ENCODE results near the gene PRSS53. TPM values are rescaled to one million over a fixed set of nuclear protein-coding genes. Genes with fewer than 3 reads are reported as not detected.

PRSS53 gene
- total RNA-seq, 2 experiments from 2014 or later, result 5.3 to 6.8 TPM

GRCh38 chr16:31081428-31082351, 7.1 kb downstream of the PRSS53 start:
- Mint-ChIP-seq H3K4me1 (ENCODE audit: low read depth) (peaks cover 33% of the 10 kb centered on the region), H3K27me3 (ENCODE audit: low read depth) (no peaks in the 10 kb centered on the region), H3K36me3 (ENCODE audit: low read depth) (peaks cover 47% of the 10 kb centered on the region), H3K9me3 (ENCODE audit: insufficient read depth) (no peaks in the 10 kb centered on the region), H3K4me3 (no peak overlapping the region), H3K27ac (peak overlapping the region; percentile 32)
- POLR2A ChIA-PET, result no interaction called here
- CTCF ChIA-PET, result no interaction called here
- ATAC-seq, result no peak
- DNase-seq, result no peak

- no peaks in the 10 kb centered on the region for H3K27me3 Mint-ChIP-seq (ENCODE audit: low read depth)
Observed at GRCh38 chr16:31080756-31081419, 7.9 kb downstream of the PRSS53 start.

GRCh38 chr16:31080035-31080629, 8.6 kb downstream of the PRSS53 start:
- H3K27me3 Mint-ChIP-seq (ENCODE audit: low read depth), result no peaks in the 10 kb centered on the region
- peaks cover 49% of the 10 kb centered on the region for H3K36me3 Mint-ChIP-seq (ENCODE audit: low read depth)
- ChIA-PET POLR2A (no interaction called here), CTCF (interaction anchor here (0.9 kb wide), 1 partner anchor 62 kb away, joined by 4 read pairs; no protein-coding TSS in a partner anchor)
- DNase-seq (no peak), ATAC-seq (no peak)
- peaks cover 43% of the 10 kb centered on the region for H3K4me1 Mint-ChIP-seq (ENCODE audit: low read depth)
- H3K4me3 Mint-ChIP-seq, result no peak overlapping the region
- H3K27ac Mint-ChIP-seq, result no peak overlapping the region
- no peaks in the 10 kb centered on the region for H3K9me3 Mint-ChIP-seq (ENCODE audit: insufficient read depth)

More at GRCh38 chr16:31080756-31081419, 7.9 kb downstream of the PRSS53 start:
- no peak for ATAC-seq
- Mint-ChIP-seq H3K4me1 (ENCODE audit: low read depth) (peaks cover 36% of the 10 kb centered on the region), H3K4me3 (no peak overlapping the region), H3K9me3 (ENCODE audit: insufficient read depth) (no peaks in the 10 kb centered on the region), H3K27ac (no peak overlapping the region), H3K36me3 (ENCODE audit: low read depth) (peaks cover 51% of the 10 kb centered on the region)
- CTCF ChIA-PET, result no interaction called here
- DNase-seq, result no peak
- POLR2A ChIA-PET, result no interaction called here

- Mint-ChIP-seq H3K27me3 (ENCODE audit: low read depth) (no peaks in the 10 kb centered on the region), H3K4me1 (ENCODE audit: low read depth) (peaks cover 50% of the 10 kb centered on the region), H3K27ac (peak overlapping the region; percentile 49), H3K36me3 (ENCODE audit: low read depth) (peaks cover 55% of the 10 kb centered on the region), H3K4me3 (no peak overlapping the region), H3K9me3 (ENCODE audit: insufficient read depth) (no peaks in the 10 kb centered on the region)
- DNase-seq (no peak), ATAC-seq (no peak)
- ChIA-PET CTCF (interaction anchor here (0.9 kb wide), 1 partner anchor 63 kb away, joined by 4 read pairs; no protein-coding TSS in a partner anchor), POLR2A (no interaction called here)
Observed at GRCh38 chr16:31079342-31079944, 9.3 kb downstream of the PRSS53 start.

GRCh38 chr16:31078597-31079341, 10.0 kb downstream of the PRSS53 start:
- H3K27me3 Mint-ChIP-seq (ENCODE audit: low read depth), result no peaks in the 10 kb centered on the region
- H3K4me3 Mint-ChIP-seq, result no peak overlapping the region
- H3K27ac Mint-ChIP-seq, result no peak overlapping the region
- POLR2A ChIA-PET, result no interaction called here
- DNase-seq, result no peak
- peaks cover 55% of the 10 kb centered on the region for H3K36me3 Mint-ChIP-seq (ENCODE audit: low read depth)
- ATAC-seq, result no peak
- H3K4me1 Mint-ChIP-seq (ENCODE audit: low read depth), result peaks cover 50% of the 10 kb centered on the region
- CTCF ChIA-PET, result interaction anchor here (0.9 kb wide), 1 partner anchor 63 kb away, joined by 4 read pairs; no protein-coding TSS in a partner anchor
- no peaks in the 10 kb centered on the region for H3K9me3 Mint-ChIP-seq (ENCODE audit: insufficient read depth)

- CTCF ChIA-PET, result no interaction called here
- Mint-ChIP-seq H3K27ac (no peak overlapping the region), H3K36me3 (ENCODE audit: low read depth) (peaks cover 54% of the 10 kb centered on the region), H3K27me3 (ENCODE audit: low read depth) (no peaks in the 10 kb centered on the region), H3K4me1 (ENCODE audit: low read depth) (peaks cover 50% of the 10 kb centered on the region), H3K4me3 (no peak overlapping the region), H3K9me3 (ENCODE audit: insufficient read depth) (no peaks in the 10 kb centered on the region)
- DNase-seq (no peak), ATAC-seq (no peak)
- POLR2A ChIA-PET, result no interaction called here
Observed at GRCh38 chr16:31077592-31078396, 10.9 kb downstream of the PRSS53 start.

GRCh38 chr16:31077024-31077423, 11.7 kb downstream of the PRSS53 start:
- H3K27me3 Mint-ChIP-seq (ENCODE audit: low read depth), result no peaks in the 10 kb centered on the region
- no peak overlapping the region for H3K4me3 Mint-ChIP-seq
- no peak for ATAC-seq
- peaks cover 58% of the 10 kb centered on the region for H3K36me3 Mint-ChIP-seq (ENCODE audit: low read depth)
- ChIA-PET POLR2A (no interaction called here), CTCF (no interaction called here)
- no peak for DNase-seq
- H3K4me1 Mint-ChIP-seq (ENCODE audit: low read depth), result peaks cover 49% of the 10 kb centered on the region
- H3K9me3 Mint-ChIP-seq (ENCODE audit: insufficient read depth), result no peaks in the 10 kb centered on the region
- H3K27ac Mint-ChIP-seq, result no peak overlapping the region

GRCh38 chr16:31076319-31076718, 12.4 kb downstream of the PRSS53 start:
- Mint-ChIP-seq H3K27me3 (ENCODE audit: low read depth) (no peaks in the 10 kb centered on the region), H3K4me1 (ENCODE audit: low read depth) (peaks cover 56% of the 10 kb centered on the region), H3K4me3 (peak overlapping the region; percentile 18), H3K9me3 (ENCODE audit: insufficient read depth) (no peaks in the 10 kb centered on the region), H3K27ac (peak overlapping the region; percentile 63), H3K36me3 (ENCODE audit: low read depth) (peaks cover 57% of the 10 kb centered on the region)
- CTCF ChIA-PET, result interaction anchor here (3.0 kb wide), 1 partner anchor 91 kb away, joined by 15 read pairs; the partner anchor contains the start of gene HSD3B7
- ATAC-seq (no peak), DNase-seq (no peak)
- POLR2A ChIA-PET, result no interaction called here

- ATAC-seq (no peak), DNase-seq (no peak)
- H3K27ac Mint-ChIP-seq, result peak overlapping the region; percentile 97
- POLR2A ChIA-PET, result interaction anchor here (0.6 to 2.7 kb wide), 18 partner anchors 10 to 384 kb away, joined by 3 to 19 read pairs (median 6); partner anchors contain the start of genes ARMC5, FUS, HSD3B7 and KAT8
- no peaks in the 10 kb centered on the region for H3K9me3 Mint-ChIP-seq (ENCODE audit: insufficient read depth)
- peak overlapping the region; percentile 93 for H3K4me3 Mint-ChIP-seq
- peaks cover 50% of the 10 kb centered on the region for H3K4me1 Mint-ChIP-seq (ENCODE audit: low read depth)
- no peaks in the 10 kb centered on the region for H3K27me3 Mint-ChIP-seq (ENCODE audit: low read depth)
- peaks cover 47% of the 10 kb centered on the region for H3K36me3 Mint-ChIP-seq (ENCODE audit: low read depth)
- CTCF ChIA-PET, result interaction anchor here (1.0 to 3.0 kb wide), 8 partner anchors 10 to 798 kb away, joined by 3 to 19 read pairs (median 5); partner anchors contain the start of genes HSD3B7, VKORC1 and ZNF267
Observed at GRCh38 chr16:31074814-31075183, 13.9 kb downstream of the PRSS53 start.

- Mint-ChIP-seq H3K4me3 (peak within 1 kb of the TSS; percentile 99), H3K9me3 (ENCODE audit: insufficient read depth) (no peaks in the 10 kb centered on the region), H3K4me1 (ENCODE audit: low read depth) (peaks cover 48% of the 10 kb centered on the region), H3K27ac (peak within 1 kb of the TSS; percentile 99), H3K27me3 (ENCODE audit: low read depth) (no peaks in the 10 kb centered on the region), H3K36me3 (ENCODE audit: low read depth) (peaks cover 41% of the 10 kb centered on the region)
- peak; percentile 77 for ATAC-seq
- DNase-seq, result peak; percentile 100
- ChIA-PET CTCF (interaction anchor here (0.8 to 3.0 kb wide), 15 partner anchors 9 to 799 kb away, joined by 3 to 19 read pairs (median 4); partner anchors contain the start of genes HSD3B7, KAT8, VKORC1 and ZNF267), POLR2A (interaction anchor here (0.6 to 2.7 kb wide), 26 partner anchors 9 to 415 kb away, joined by 3 to 19 read pairs (median 5); partner anchors contain the start of genes ARMC5, FUS, HSD3B7 and KAT8)
Observed at GRCh38 chr16:31073970-31074813, 14.6 kb downstream of the PRSS53 start, which contains the start of the genes ZNF646 and ZNF668. Gene ZNF646, plus strand, starts transcription at chr16:31074422. Its CDS starts 1,903 bp downstream, at chr16:31076325. Gene ZNF668, minus strand, starts transcription at chr16:31074240. Its CDS starts 9,781 bp downstream, at chr16:31064459.

All from activated CD8-positive, alpha-beta T cell treated with anti-CD3 and anti-CD28 coated beads, Interleukin-2, amount 10 ng/mL, durations not matched to agents 7 days and 5 days (primary cell).